Psoas muscle (tissue), 8 donors: ENCODE results near the gene CAMKMT. TPM values are rescaled to one million over a fixed set of nuclear protein-coding genes. Genes with fewer than 3 reads are reported as not detected.
A peak's percentile ranks its signal among the peaks of the same experiment; 100 is the strongest.

ENCODE experiments used
- ATAC-seq, 4 donors: fragments of 200-7000 bp; cut with Tn5 transposase; one replicate each; pipeline ENCODE4 v1.9.1; 2020; ENCODE audit warnings: moderate library complexity in 3 of 4, mild to moderate bottlenecking in 2 of 4
- DNase-seq, 2 donors: peaks; one replicate each; pipeline ENCODE4 v3.0.0-alpha.2; 2020
- H3K27ac ChIP-seq: fragments of 200-600 bp; one replicate; pipeline ENCODE4 v1.8.0; 2022
- H3K27me3 ChIP-seq, 3 donors: fragments of 200-600 bp in 1 of 3; one replicate each; pipeline versions ENCODE4 v1.6.1 to v1.8.0; 2013 to 2022; ENCODE audit warnings: low read length in 2 of 3, mild to moderate bottlenecking in 2 of 3, moderate library complexity in 1 of 3; ENCODE audit not compliant: insufficient read depth in 3 of 3
- H3K36me3 ChIP-seq, 2 donors: fragments of 200-600 bp in 1 of 2; one replicate each; pipeline versions ENCODE4 v1.6.1 to v1.8.0; 2013 to 2022; ENCODE audit warnings: low read depth in 1 of 2, mild to moderate bottlenecking in 1 of 2, moderate library complexity in 1 of 2; ENCODE audit not compliant: insufficient read depth in 1 of 2
- H3K4me1 ChIP-seq: fragments of 200-600 bp; one replicate; pipeline ENCODE4 v1.8.0; 2022
- H3K4me3 ChIP-seq: fragments of 200-600 bp; one replicate; pipeline ENCODE4 v1.8.0; 2022; ENCODE audit warnings: mild to moderate bottlenecking
- H3K9me3 ChIP-seq: fragments of 200-600 bp; one replicate; pipeline ENCODE4 v1.8.0; 2022
- CTCF ChIP-seq: fragments of 200-600 bp; IDR thresholded peaks from one replicate; pipeline ENCODE4 v1.8.0; 2022; ENCODE audit warnings: antibody characterized with exemption
- WGBS, 3 donors: extraction: QIAGEN DNeasy Blood & Tissue Kit; methylation state at CpG; one replicate each; pipeline versions ENCODE4 v1.1.6 to v1.1.7; 2013; 5-methylcytosine and 5-hydroxymethylcytosine counted together
- intact Hi-C, 2 donors: fragments of 100-400 bp; cut with DNase I; formaldehyde crosslinking; loops; one replicate each; pipeline versions ENCODE4 v1.11.0 to v1.14.2; 2022
- polyA plus RNA-seq, 3 donors: library from polyadenylated mRNA; stranded (reverse); fragments of 200-250 nt; gene quantifications; one replicate each; pipeline ENCODE4 v1.2.3, GENCODE V29; 2013
- total RNA-seq, 4 donors: library from RNA; stranded (reverse); fragmentation: NEBNext Ultra II Directional in 2 of 4; extraction: Animal tissue kit (Norgen Biotek cat#: 25700) in 2 of 4; gene quantifications; one replicate each; pipeline versions ENCODE4 v1.2.1 to v1.2.4, GENCODE V29; 2021 to 2023
- donor health status: healthy with polysubstance abuse.
- donor health status: DM: no; HTN: no; CAD: no; lungs with moderate emphysema.
- donor health status: Bipolar disorder and iron deficiency.
- donor health status: healthy.
- donor health status: DM: yes; HTN: yes; CAD: no.
- donor health status: DM: no; HTN: no; CAD: no.
- donor health status: DM: no; HTN: no; CAD: no.
- donor health status: DM: yes; HTN: yes; CAD: no.

Gene CAMKMT
- total and polyA plus RNA-seq, 7 donors: 2.8 to 7.3 (median 4.5) TPM

DNA sequence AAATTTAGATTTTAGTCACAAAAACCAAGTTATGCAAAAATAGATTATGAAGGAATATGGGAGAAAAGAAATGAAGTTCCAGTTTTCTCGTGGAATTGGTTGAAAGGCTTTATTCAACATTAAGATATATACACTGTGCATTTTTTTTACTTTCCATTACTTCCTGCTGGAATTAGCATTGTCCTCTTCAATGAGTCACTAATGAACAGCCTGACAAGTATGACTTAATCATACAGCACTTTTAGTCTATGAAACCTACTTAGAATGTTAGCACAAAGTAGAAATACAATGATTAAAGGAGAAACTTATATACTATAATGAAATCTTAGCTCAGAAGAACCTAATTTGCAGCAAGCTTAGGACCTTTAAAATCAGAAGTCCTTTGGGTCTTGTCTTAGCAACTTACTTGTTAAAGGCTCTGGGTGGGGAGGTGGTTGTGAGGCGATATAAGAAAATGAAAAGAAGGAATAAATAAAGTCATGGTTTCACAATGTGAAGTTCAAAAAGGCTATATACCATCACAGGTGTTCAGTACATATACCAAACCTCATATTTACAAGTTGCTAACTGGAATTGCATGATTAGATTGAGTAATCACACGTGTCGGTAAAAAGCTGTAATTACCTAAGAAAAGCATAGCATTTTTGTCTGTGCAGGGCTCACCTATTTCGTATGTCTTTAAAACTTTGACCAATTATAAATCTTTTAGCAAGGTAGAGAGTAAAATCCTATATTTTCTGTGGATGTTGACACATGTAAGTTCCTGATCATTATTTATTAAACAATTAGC lies 236.8 kb downstream of the CAMKMT start:
- peak overlapping the region; percentile 58 for H3K27ac ChIP-seq

DNA sequence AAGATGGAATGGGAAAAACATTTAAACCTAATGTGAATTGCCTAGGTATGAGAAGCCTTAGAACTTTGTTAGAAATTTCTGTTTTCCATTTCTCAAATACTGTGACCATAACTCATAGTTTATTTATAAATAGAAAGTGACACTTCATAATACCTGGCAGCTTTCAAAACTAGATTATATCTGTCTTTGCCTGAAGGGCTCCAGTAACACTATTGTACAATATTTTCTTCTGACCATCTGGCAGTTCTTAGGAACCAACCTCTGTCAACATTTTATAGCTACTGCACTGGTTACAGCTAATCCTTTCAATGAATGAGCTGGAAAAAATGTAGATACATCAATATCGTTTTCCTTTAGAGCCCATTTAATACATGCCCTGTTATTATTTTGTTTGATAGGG lies 237.4 kb downstream of the CAMKMT start:
- no peak for TF ChIP-seq CTCF
- DNase-seq (no peak), ATAC-seq (peak; percentile 96 to 99 (median 98))
- no peaks in the 10 kb centered on the region for H3K36me3 ChIP-seq
- H3K4me1 ChIP-seq: peaks cover 6% of the 10 kb centered on the region
- H3K27ac ChIP-seq: peak overlapping the region; percentile 58
- intact Hi-C loops: no loop called here
- H3K4me3 ChIP-seq: no peak overlapping the region
- no peaks in the 10 kb centered on the region for H3K9me3 ChIP-seq
- H3K27me3 ChIP-seq: no peaks in the 10 kb centered on the region
- 14 to 26% (median 14%) methylated on average over 1 of the region's 1 CpG for WGBS, 3 donors

More for the DNA sequence above, 236.8 kb downstream of the CAMKMT start:
- H3K9me3 ChIP-seq: no peaks in the 10 kb centered on the region
- TF ChIP-seq CTCF: no peak
- H3K4me3 ChIP-seq: no peak overlapping the region
- intact Hi-C loops: no loop called here
- H3K27me3 ChIP-seq: no peaks in the 10 kb centered on the region
- peak in 1 of 4 donors; percentile 22 for ATAC-seq
- WGBS, 3 donors: 70 to 74% (median 70%) methylated on average over 5 of the region's 5 CpGs
- peaks cover 6% of the 10 kb centered on the region for H3K4me1 ChIP-seq
- no peak for DNase-seq
- H3K36me3 ChIP-seq: no peaks in the 10 kb centered on the region

- H3K36me3 ChIP-seq: no peaks in the 10 kb centered on the region
- DNase-seq: no peak
- no peaks in the 10 kb centered on the region for H3K27me3 ChIP-seq
- H3K4me1 ChIP-seq: peaks cover 6% of the 10 kb centered on the region
- no peak overlapping the region for H3K27ac ChIP-seq
- no peak for ATAC-seq
- no peaks in the 10 kb centered on the region for H3K9me3 ChIP-seq
- WGBS, 3 donors: 86 to 89% (median 86%) methylated on average over 6 of the region's 6 CpGs
- no peak overlapping the region for H3K4me3 ChIP-seq
- TF ChIP-seq CTCF: no peak
- intact Hi-C loops: no loop called here
Observed at GRCh38 chr2:44602446-44602845, 240.7 kb downstream of the CAMKMT start.

- Histone ChIP-seq H3K27ac (no peak overlapping the region), H3K36me3 (no peaks in the 10 kb centered on the region), H3K4me1 (no peaks in the 10 kb centered on the region), H3K4me3 (no peak overlapping the region), H3K9me3 (no peaks in the 10 kb centered on the region), H3K27me3 (no peaks in the 10 kb centered on the region)
- WGBS, 3 donors: 0 to 97% (median 0%) methylated on average over 1 of the region's 1 CpG
- intact Hi-C loops: no loop called here
- TF ChIP-seq CTCF: no peak
- no peak for ATAC-seq
- DNase-seq: no peak
Observed at GRCh38 chr2:44605511-44605910, 243.8 kb downstream of the CAMKMT start.

DNA sequence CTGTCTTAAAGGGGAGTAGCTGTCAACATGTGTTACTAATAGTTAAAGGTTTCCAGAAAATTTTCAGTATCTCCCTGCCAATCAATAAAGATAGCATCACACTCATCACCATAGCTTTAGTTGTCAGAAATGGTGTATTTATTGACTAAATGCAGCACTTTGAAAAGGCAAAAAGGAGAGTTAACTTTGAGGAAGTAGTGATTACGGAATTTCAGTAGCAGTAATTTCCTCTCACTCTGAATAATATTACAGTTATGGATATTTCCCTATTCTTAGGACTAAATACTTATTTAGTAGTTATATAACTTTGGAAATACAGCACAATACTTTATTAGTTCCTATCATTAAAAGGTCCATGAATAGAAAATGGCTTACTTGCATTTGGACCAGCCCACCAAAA lies 250.5 kb downstream of the CAMKMT start:
- Histone ChIP-seq H3K36me3 (no peaks in the 10 kb centered on the region), H3K27me3 (no peaks in the 10 kb centered on the region), H3K4me3 (no peak overlapping the region), H3K4me1 (peaks cover 13% of the 10 kb centered on the region), H3K9me3 (no peaks in the 10 kb centered on the region), H3K27ac (no peak overlapping the region)
- ATAC-seq: no peak
- TF ChIP-seq CTCF: no peak
- 77 to 92% (median 79%) methylated on average over 1 of the region's 1 CpG for WGBS, 3 donors
- DNase-seq: no peak
- intact Hi-C loops: no loop called here
